Smooth muscle cell (in vitro differentiated cells): ENCODE data around the gene MEGF8. TPM values are rescaled to one million over a fixed set of nuclear protein-coding genes. Genes with fewer than 3 reads are reported as not detected.
"Not testable (repeated sequence)": the region's sequence is repeated elsewhere in the genome, so short reads cannot be mapped to it uniquely, and the experiment has no call there.

ENCODE experiments used
- DNase-seq: peaks from one replicate; lab custom pipeline; 2025; ENCODE audit not compliant: unreplicated experiment; lab: John Stamatoyannopoulos, UW
- H2AFZ ChIP-seq: fragments of 200-600 bp; sonication (generic); 2 replicates; pipeline ENCODE4 v1.6.0; 2016; ENCODE audit warnings: antibody characterized with exemption, low read depth, mild to moderate bottlenecking
- H3F3A ChIP-seq: fragments of 200-600 bp; sonication (generic); 2 replicates; pipeline ENCODE4 v1.6.0; 2017; ENCODE audit warnings: antibody characterized with exemption, low read depth
- H3K27ac ChIP-seq: fragments of 200-600 bp; sonication (generic); 2 replicates; pipeline ENCODE4 v1.5.1; 2016; ENCODE audit warnings: low read depth, mild to moderate bottlenecking
- H3K27me3 ChIP-seq: fragments of 200-600 bp; sonication (generic); 2 replicates; pipeline ENCODE4 v1.6.1; 2016; ENCODE audit warnings: low read depth, mild to moderate bottlenecking
- H3K36me3 ChIP-seq: fragments of 200-600 bp; sonication (generic); 2 replicates; pipeline ENCODE4 v1.5.1; 2016; ENCODE audit warnings: low read depth
- H3K4me1 ChIP-seq: fragments of 200-600 bp; sonication (generic); 2 replicates; pipeline ENCODE4 v1.5.1; 2016; ENCODE audit warnings: low read depth
- H3K4me2 ChIP-seq: fragments of 200-600 bp; sonication (generic); 2 replicates; pipeline ENCODE4 v1.6.0; 2016; ENCODE audit warnings: mild to moderate bottlenecking
- H3K4me3 ChIP-seq: fragments of 200-600 bp; sonication (generic); 2 replicates; pipeline ENCODE4 v1.5.1; 2016; ENCODE audit warnings: mild to moderate bottlenecking
- H3K79me2 ChIP-seq: fragments of 200-600 bp; sonication (generic); 2 replicates; pipeline ENCODE4 v1.6.0; 2016; ENCODE audit warnings: low read depth, mild to moderate bottlenecking
- H3K9ac ChIP-seq: fragments of 200-600 bp; sonication (generic); 2 replicates; pipeline ENCODE4 v1.6.0; 2016; ENCODE audit warnings: low read depth
- H3K9me3 ChIP-seq: fragments of 200-600 bp; sonication (generic); replicated peaks from 2 replicates; pipeline ENCODE4 v1.5.1; 2016; ENCODE audit warnings: low read depth
- H4K20me1 ChIP-seq: fragments of 200-600 bp; sonication (generic); 2 replicates; pipeline ENCODE4 v1.6.0; 2016; ENCODE audit warnings: low read depth
- CTCF ChIP-seq: fragments of 200-600 bp; sonication (generic); IDR thresholded peaks from 2 replicates; pipeline ENCODE4 v1.5.1; 2017; ENCODE audit warnings: borderline replicate concordance, mild to moderate bottlenecking, antibody characterized with exemption; ENCODE audit not compliant: insufficient read depth, poor library complexity, severe bottlenecking
- WGBS: methylation state at CpG from one replicate; pipeline ENCODE4 v1.1.7; 2016; ENCODE audit warnings: low lambda C conversion rate; 5-methylcytosine and 5-hydroxymethylcytosine counted together
- polyA plus RNA-seq: library from polyadenylated mRNA; unstranded; fragments of >200 nt; fragmentation: Nextera tagmentation; extraction: Ambion mirVana; gene quantifications from 2 replicates; pipeline ENCODE4 v1.2.1, GENCODE V29; 2016
- total RNA-seq: library from RNA; depleted of rRNA; stranded (reverse); fragments of >200 nt; gene quantifications from 2 replicates; pipeline ENCODE4 v1.2.3, GENCODE V29; 2014

MEGF8 gene
- total and polyA plus RNA-seq, 2 experiments from 2014 or later: 8.2 to 16.4 TPM

DNA sequence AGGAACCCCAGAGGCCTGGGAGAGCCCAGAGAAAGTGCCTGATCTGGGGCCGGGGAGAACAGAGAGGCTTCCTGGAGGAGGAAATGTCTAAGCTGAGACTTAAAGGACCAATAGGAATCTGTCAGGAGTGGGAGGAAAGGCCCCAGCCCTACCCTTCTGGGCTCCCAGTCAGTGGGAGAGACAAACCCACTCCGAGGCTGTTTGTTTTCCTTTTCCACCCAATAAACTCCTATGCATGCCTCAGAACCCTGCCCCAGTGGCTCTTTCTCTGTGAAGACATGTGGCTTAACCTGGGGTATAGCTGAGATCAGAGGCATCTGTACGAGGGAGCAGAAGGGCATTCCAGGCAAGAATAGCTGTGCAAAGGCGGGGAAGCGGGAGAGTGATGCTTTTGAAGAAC lies 1.9 kb downstream of the MEGF8 start:
- DNase-seq: no peak
- Histone ChIP-seq H3K4me2 (peak overlapping the region; percentile 98), H3K79me2 (peaks cover 46% of the 10 kb centered on the region), H3K9me3 (no peaks in the 10 kb centered on the region), H3K9ac (no peak overlapping the region), H2AFZ (no peak overlapping the region), H3K4me1 (peaks cover 9% of the 10 kb centered on the region), H3F3A (no peaks in the 10 kb centered on the region), H4K20me1 (peaks cover 39% of the 10 kb centered on the region), H3K4me3 (no peak overlapping the region), H3K27me3 (peaks cover 27% of the 10 kb centered on the region), H3K36me3 (no peaks in the 10 kb centered on the region), H3K27ac (no peak overlapping the region)
- no peak for TF ChIP-seq CTCF
- 77% methylated on average over 5 of the region's 5 CpGs for WGBS

DNA sequence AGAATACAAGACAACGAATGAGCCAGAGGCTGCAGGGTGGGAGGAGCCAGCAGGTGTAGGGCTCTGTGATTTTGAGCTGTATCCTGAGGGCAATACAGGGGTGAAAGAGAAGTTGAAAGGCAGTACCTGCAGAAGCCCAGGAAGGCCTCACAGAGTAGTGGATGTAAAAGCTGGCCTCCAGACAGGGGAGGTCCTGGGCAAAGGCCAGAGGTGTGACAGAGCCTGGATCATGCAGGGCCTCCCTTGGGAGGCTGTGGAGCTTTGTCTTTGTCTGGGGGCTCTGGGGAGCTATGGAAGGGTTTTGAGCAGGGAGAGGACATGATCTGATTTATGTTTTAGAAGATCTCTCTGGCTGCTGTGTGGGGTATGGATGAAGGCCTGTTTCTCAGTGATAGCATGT lies 2.7 kb downstream of the MEGF8 start:
- Histone ChIP-seq H3K36me3 (no peaks in the 10 kb centered on the region), H3K4me1 (peaks cover 9% of the 10 kb centered on the region), H3K27me3 (peaks cover 20% of the 10 kb centered on the region), H3K9me3 (no peaks in the 10 kb centered on the region), H3K4me3 (no peak overlapping the region), H3K27ac (no peak overlapping the region), H4K20me1 (peaks cover 46% of the 10 kb centered on the region), H3K4me2 (no peak overlapping the region), H3K9ac (no peak overlapping the region), H3K79me2 (peaks cover 46% of the 10 kb centered on the region), H3F3A (no peaks in the 10 kb centered on the region), H2AFZ (no peak overlapping the region)
- 65% methylated on average over 1 of the region's 1 CpG for WGBS
- TF ChIP-seq CTCF: no peak
- DNase-seq: no peak

GRCh38 chr19:42328854-42329253 lies 3.4 kb downstream of the MEGF8 start:
- Histone ChIP-seq H4K20me1 (peaks cover 50% of the 10 kb centered on the region), H3K27ac (no peak overlapping the region), H3K27me3 (peaks cover 12% of the 10 kb centered on the region), H2AFZ (no peak overlapping the region), H3K9me3 (no peaks in the 10 kb centered on the region), H3K79me2 (peaks cover 46% of the 10 kb centered on the region), H3K4me2 (no peak overlapping the region), H3K4me3 (no peak overlapping the region), H3F3A (no peaks in the 10 kb centered on the region), H3K4me1 (peaks cover 9% of the 10 kb centered on the region), H3K36me3 (no peaks in the 10 kb centered on the region), H3K9ac (no peak overlapping the region)
- DNase-seq: no peak
- TF ChIP-seq CTCF: no peak
- WGBS: 82% methylated on average over 2 of the region's 2 CpGs

- WGBS: 72% methylated on average over 2 of the region's 2 CpGs
- no peak for DNase-seq
- Histone ChIP-seq H3K36me3 (no peaks in the 10 kb centered on the region), H3K27ac (no peak overlapping the region), H3K9ac (no peak overlapping the region), H2AFZ (no peak overlapping the region), H3K4me1 (peaks cover 5% of the 10 kb centered on the region), H3K27me3 (no peaks in the 10 kb centered on the region), H3K79me2 (peaks cover 46% of the 10 kb centered on the region), H3K4me3 (no peak overlapping the region), H3K9me3 (no peaks in the 10 kb centered on the region), H3K4me2 (no peak overlapping the region), H4K20me1 (peaks cover 50% of the 10 kb centered on the region), H3F3A (no peaks in the 10 kb centered on the region)
- TF ChIP-seq CTCF: no peak
Measured at GRCh38 chr19:42330241-42330711, 4.8 kb downstream of the MEGF8 start.

DNA sequence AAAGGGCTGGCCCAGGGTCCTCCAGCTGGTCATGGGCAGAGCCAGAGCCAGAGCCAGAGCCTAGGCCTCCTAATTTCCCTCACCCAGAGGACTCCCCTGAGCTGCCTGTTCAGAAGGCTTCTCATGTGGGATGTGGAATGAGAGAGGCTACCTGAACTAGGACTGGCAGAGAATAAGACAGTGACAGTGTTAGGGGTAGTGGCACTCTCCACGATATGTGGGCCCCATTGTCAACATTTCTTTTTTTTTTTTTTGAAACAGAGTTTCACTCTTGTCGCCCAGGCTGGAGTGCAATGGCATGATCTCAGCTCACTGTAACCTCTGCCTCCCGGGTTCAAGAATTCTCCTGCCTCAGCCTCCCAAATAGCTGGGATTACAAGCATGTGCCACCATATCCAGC lies 5.9 kb downstream of the MEGF8 start:
- not testable (repeated sequence) for DNase-seq, H2AFZ ChIP-seq, H3F3A ChIP-seq, H3K4me1 ChIP-seq, H3K4me2 ChIP-seq, H3K9ac ChIP-seq, H3K36me3 ChIP-seq, H3K27ac ChIP-seq, H3K4me3 ChIP-seq, H3K27me3 ChIP-seq, H3K9me3 ChIP-seq
- Histone ChIP-seq H4K20me1 (peaks cover 50% of the 10 kb centered on the region), H3K79me2 (peaks cover 38% of the 10 kb centered on the region)
- WGBS: 87% methylated on average over 3 of the region's 3 CpGs
